OCI-LY3 (cell line): Measurements from ENCODE around the gene NKD2.

Experiments
- CTCF ChIP-seq: fragments of 200-600, 300-600 bp; sonication (generic); IDR thresholded peaks from 2 replicates; pipeline ENCODE4 v1.5.1; 2014; ENCODE audit warnings: antibody characterized with exemption, low read length, low read depth
- EZH2phosphoT487 ChIP-seq: fragments of 200-600 bp; shearing (Covaris generic); IDR thresholded peaks from 2 replicates; pipeline ENCODE4 v1.6.1; 2018; ENCODE audit warnings: antibody characterized with exemption, mixed run types, low read depth

DNA sequence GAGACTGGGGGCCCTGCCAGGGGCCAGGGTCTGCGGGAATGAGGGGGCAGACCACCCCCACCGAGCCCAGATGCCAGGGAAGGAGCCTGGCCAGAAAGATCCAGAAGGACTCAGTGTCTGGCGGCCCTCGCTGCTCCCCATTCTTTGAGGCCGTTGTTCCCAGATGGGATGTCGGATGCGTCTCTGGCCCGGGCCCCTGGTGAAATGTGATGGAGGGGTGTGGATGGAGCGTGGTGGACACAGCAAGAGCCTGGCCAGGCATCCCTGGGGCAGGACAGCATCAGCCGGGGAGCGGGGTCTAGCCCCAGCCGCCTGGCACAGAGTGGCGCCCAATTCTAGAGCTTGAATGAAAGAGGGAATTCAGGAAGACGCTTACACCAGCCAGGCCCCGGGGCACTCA is 46.2 kb upstream of the NKD2 start:
- TF ChIP-seq CTCF (no peak), EZH2phosphoT487 (no peak)
